AG04450 (cell line): ENCODE measurements around the gene C1QTNF8. TPM values are rescaled to one million over a fixed set of nuclear protein-coding genes. Genes with fewer than 3 reads are reported as not detected.

ENCODE experiments used
- CTCF ChIA-PET: fragments of 300-600, 350-600 bp; formaldehyde crosslinking; extraction: SDS; loops from one replicate; lab custom pipeline; 2022; ENCODE audit warnings: antibody characterized with exemption, inconsistent platforms; lab: Charles Lee
- POLR2A ChIA-PET: fragments of 350-600 bp; formaldehyde crosslinking; extraction: SDS; loops from one replicate; lab custom pipeline; 2021; ENCODE audit warnings: antibody characterized with exemption, inconsistent platforms; lab: Yijun Ruan, JAX
- DNase-seq: peaks from one replicate; pipeline ENCODE4 v3.0.0-alpha.2; 2011; ENCODE audit warnings: low read depth, low spot score
- H3K27ac ChIP-seq: one replicate; pipeline ENCODE4 v1.5.1; 2012; ENCODE audit warnings: low read depth, low read length, control low read depth
- H3K27me3 ChIP-seq: one replicate; pipeline ENCODE4 v1.6.0; 2012; ENCODE audit warnings: low read length; ENCODE audit not compliant: control insufficient read depth, insufficient read depth
- H3K4me3 ChIP-seq: 2 replicates; pipeline ENCODE4 v1.5.1; 2011; ENCODE audit warnings: mild to moderate bottlenecking, low read depth, low read length, control low read depth
- H3K9me3 ChIP-seq: 2 replicates; pipeline ENCODE4 v1.5.1; 2012; ENCODE audit warnings: low read length; ENCODE audit not compliant: control insufficient read depth, insufficient read depth
- polyA plus RNA-seq: library from polyadenylated mRNA; depleted of rRNA; stranded (reverse); fragments of >200 nt; gene quantifications from 2 replicates; pipeline ENCODE4 v1.2.3, GENCODE V29; 2011
- TF ChIP-seq, protein P1 (sequence below): IDR thresholded peaks from 2 replicates; pipeline ENCODE4 v1.5.1; 2011; ENCODE audit warnings: low read depth, low read length, control low read depth, inconsistent platforms

Gene C1QTNF8
- polyA plus RNA-seq, 1 experiment = not detected

DNA sequence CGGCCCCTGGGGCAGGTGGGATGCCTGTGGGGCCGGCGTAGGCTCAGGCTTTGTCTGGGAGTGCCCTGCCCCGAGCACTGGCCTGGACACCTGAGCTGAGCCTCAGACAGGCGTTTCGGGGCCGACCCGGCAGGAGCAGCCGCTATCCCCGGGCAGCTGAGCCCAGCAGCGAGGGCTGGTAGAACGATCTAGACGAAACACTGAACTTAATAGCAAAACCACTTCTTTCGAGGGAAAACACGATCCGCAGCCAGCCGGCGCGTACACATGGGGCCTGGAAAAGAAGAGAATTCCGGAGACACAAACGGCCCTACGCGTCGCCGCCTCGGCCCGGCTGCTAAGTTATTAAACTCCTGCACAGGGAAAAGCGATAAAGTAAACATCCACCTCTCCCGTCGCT lies 45.5 kb downstream of the C1QTNF8 start:
- Histone ChIP-seq H3K27ac (no peak overlapping the region), H3K4me3 (no peak overlapping the region), H3K9me3 (no peaks in the 10 kb centered on the region; the same call in 1 of the 2 replicates), H3K27me3 (peaks cover 15% of the 10 kb centered on the region)
- TF ChIP-seq, protein P1, sequence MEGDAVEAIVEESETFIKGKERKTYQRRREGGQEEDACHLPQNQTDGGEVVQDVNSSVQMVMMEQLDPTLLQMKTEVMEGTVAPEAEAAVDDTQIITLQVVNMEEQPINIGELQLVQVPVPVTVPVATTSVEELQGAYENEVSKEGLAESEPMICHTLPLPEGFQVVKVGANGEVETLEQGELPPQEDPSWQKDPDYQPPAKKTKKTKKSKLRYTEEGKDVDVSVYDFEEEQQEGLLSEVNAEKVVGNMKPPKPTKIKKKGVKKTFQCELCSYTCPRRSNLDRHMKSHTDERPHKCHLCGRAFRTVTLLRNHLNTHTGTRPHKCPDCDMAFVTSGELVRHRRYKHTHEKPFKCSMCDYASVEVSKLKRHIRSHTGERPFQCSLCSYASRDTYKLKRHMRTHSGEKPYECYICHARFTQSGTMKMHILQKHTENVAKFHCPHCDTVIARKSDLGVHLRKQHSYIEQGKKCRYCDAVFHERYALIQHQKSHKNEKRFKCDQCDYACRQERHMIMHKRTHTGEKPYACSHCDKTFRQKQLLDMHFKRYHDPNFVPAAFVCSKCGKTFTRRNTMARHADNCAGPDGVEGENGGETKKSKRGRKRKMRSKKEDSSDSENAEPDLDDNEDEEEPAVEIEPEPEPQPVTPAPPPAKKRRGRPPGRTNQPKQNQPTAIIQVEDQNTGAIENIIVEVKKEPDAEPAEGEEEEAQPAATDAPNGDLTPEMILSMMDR = no peak
- no peak for DNase-seq
- POLR2A ChIA-PET = no interaction called here
- CTCF ChIA-PET = no interaction called here

DNA sequence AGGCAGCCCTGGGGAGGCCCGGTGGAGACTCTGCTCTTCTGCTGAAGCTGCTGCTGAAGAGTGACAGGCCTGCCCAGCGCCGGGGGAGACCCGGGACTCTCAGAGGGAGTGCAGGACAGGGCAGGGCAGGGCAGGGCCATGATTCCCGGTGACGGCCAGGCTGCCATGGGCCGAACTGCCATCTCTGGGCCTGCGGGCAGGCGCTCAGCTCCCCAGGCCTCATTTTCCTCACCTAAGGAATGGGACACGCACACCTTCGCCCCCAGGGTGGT lies 46.1 kb downstream of the C1QTNF8 start:
- POLR2A ChIA-PET = no interaction called here
- Histone ChIP-seq H3K27ac (no peak overlapping the region), H3K9me3 (no peaks in the 10 kb centered on the region; the same call in 1 of the 2 replicates), H3K27me3 (peaks cover 20% of the 10 kb centered on the region), H3K4me3 (no peak overlapping the region)
- no peak for DNase-seq
- CTCF ChIA-PET = no interaction called here
- TF ChIP-seq, protein P1 = no peak

DNA sequence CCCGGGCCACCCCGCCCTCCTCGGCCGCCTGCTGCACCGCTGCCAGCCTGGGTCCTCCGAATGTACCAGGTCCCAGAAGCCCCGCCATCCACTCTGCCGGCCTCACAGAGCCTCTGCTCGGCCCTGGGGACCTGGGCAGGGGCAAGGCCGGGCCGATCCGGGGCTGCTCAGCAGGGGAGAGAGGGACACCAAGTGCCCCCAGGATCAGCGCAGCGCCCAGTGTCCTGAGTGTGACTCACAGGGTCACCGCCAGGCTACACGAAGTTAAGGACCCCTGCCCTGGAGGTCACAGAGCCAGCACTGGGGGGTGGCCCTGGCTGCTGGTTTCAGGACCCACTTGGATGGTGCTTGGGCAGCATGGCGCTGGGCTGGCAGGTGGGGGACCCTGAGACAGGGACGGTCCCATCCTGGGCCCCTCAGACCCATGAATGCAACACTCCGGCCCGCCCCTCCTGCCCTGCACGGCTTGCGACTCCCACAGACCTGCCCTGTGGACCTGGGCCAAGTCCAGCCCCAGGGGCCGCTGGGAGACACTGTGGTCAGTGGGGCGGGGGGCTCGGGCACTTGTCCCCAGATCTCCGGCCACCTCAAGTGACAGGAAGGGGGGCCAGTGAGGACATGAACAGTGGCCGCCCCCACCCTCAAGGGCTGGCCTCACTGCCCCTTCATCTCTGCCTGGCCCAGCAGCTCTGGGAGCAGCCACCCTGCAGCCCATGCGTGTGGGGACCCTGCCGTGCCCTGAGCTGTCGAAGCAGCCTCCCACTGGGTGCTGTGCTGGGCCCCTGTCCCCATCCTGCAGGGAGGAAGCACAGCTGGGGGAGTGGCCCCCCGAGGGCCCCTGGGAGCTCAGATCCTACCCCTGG lies 46.7 kb downstream of the C1QTNF8 start:
- Histone ChIP-seq H3K4me3 (no peak overlapping the region), H3K9me3 (no peaks in the 10 kb centered on the region; the same call in 1 of the 2 replicates), H3K27me3 (peaks cover 20% of the 10 kb centered on the region), H3K27ac (no peak overlapping the region)
- no peak for DNase-seq
- ChIA-PET CTCF (no interaction called here), POLR2A (no interaction called here)
- TF ChIP-seq, protein P1 = no peak

DNA sequence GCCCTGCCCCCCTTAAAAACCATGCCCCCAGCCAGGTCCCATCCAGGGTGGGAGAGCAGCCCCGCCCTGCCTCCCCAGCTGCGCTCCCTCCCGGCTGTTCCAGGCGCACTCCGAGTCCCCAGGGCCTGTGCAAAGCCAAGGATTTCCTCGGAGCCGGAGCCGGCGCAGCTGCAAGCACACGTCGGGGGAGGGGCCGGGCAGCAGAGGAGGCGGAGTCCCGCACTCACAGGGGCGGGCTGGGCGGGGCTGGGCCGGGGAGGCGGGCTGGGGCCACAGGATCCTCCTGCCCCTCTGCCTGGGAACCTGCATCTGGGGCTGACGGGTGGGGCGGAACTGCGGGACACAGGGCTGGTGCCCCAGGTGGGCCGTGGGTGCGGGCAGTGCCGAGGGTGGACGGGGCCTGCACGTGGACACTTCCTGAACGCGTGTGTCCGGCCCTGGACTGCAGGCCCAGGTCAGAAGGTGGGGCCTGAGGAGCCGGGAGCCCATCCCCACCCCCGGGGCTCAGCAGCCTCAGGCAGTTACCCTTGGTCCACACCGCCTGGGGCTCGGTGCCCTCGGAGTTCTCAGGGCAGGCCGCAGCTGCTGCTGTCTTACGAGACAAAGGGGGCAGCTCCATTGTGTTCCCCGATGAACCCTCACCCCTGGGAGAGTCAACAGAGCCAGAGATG lies 47.5 kb downstream of the C1QTNF8 start:
- H3K4me3 ChIP-seq = no peak overlapping the region
- CTCF ChIA-PET = no interaction called here
- POLR2A ChIA-PET = no interaction called here
- no peaks in the 10 kb centered on the region; the same call in 1 of the 2 replicates for H3K9me3 ChIP-seq
- peaks cover 20% of the 10 kb centered on the region for H3K27me3 ChIP-seq
- TF ChIP-seq, protein P1 = no peak
- H3K27ac ChIP-seq = no peak overlapping the region
- DNase-seq = no peak

DNA sequence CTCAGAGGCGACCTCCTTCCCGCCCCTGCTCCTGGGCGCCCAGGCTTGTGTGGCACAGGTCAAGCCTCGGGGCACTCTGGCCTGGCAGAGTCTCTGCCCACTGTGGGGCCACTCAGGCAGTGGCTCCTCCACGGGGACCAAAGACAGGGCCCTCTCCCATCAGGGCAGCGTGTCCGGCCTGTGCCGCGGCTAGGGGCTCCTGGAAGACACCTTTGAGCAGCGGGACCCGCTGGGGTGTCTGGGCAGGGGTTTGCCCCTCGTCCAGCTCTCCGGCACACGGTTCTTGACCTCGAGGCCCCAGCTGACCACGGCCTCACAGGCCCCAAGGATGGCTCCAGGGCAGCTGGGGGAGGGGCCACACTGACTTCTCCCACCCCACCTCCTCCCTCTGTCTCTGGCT lies 48.2 kb downstream of the C1QTNF8 start:
- Histone ChIP-seq H3K4me3 (no peak overlapping the region), H3K9me3 (peaks cover 3% of the 10 kb centered on the region; the same call in 1 of the 2 replicates), H3K27me3 (peaks cover 20% of the 10 kb centered on the region), H3K27ac (no peak overlapping the region)
- CTCF ChIA-PET = no interaction called here
- DNase-seq = no peak
- POLR2A ChIA-PET = interaction anchor here (0.7 kb wide), 1 partner anchor 24 kb away, joined by 3 read pairs; no protein-coding TSS in a partner anchor
- TF ChIP-seq, protein P1 = no peak
